Panc1 (cell line): ENCODE data around the gene VN1R5.

Experiments
- CTCF ChIP-seq: fragments of 450-650 bp; IDR thresholded peaks from 2 replicates; pipeline ENCODE4 v1.5.1; 2017; ENCODE audit warnings: mild to moderate bottlenecking
- POLR2AphosphoS5 ChIP-seq: IDR thresholded peaks from 2 replicates; pipeline ENCODE4 v1.6.1; 2012; ENCODE audit warnings: mild to moderate bottlenecking, low read depth, low read length, moderate library complexity
- REST ChIP-seq, 2 experiments: IDR thresholded peaks; 2 replicates each; pipeline ENCODE4 v1.6.1; 2011 to 2012; ENCODE audit warnings: low read depth in 2 of 2, control low read depth in 1 of 2, low read length in 1 of 2, mild to moderate bottlenecking in 1 of 2, moderate library complexity in 1 of 2; ENCODE audit not compliant: insufficient read depth in 1 of 2

- TF ChIP-seq CTCF: no peak
- TF ChIP-seq POLR2AphosphoS5: no peak
- no peak for TF ChIP-seq REST (IDR thresholded peaks at IDR 0.05; ENCODE audit: insufficient read depth in 1 of 2, low read depth in 2 of 2, low read length in 1 of 2)
These were observed 43.9 kb upstream of the VN1R5 start for GRCh38 chr1:247212012-247212411.
